DOHH2 (cell line): ENCODE measurements around the gene NCOA4.
"Not testable (repeated sequence)": the region's sequence is repeated elsewhere in the genome, so short reads cannot be mapped to it uniquely, and the experiment has no call there.

Source experiments
- CTCF ChIP-seq: fragments of 200-600 bp; sonication (generic); IDR thresholded peaks from one replicate; pipeline ENCODE4 v1.5.1; 2014; ENCODE audit warnings: antibody characterized with exemption, mild to moderate bottlenecking, low read depth, low read length; ENCODE audit not compliant: poor library complexity, severe bottlenecking
- EZH2phosphoT487 ChIP-seq: fragments of 200-600 bp; sonication (generic); IDR thresholded peaks from 2 replicates; pipeline ENCODE4 v1.6.1; 2017; ENCODE audit warnings: borderline replicate concordance, mild to moderate bottlenecking, antibody characterized with exemption, low read length, moderate library complexity, mixed read lengths

GRCh38 chr10:45972106-45972812, 58.2 kb downstream of the NCOA4 start, which contains the start of gene TIMM23:
- TF ChIP-seq CTCF, EZH2phosphoT487: not testable (repeated sequence)
